AG10803 (cell line): ENCODE measurements around the gene PRSS12.
A peak's percentile ranks its signal among the peaks of the same experiment; 100 is the strongest.
"Not testable (repeated sequence)": the region's sequence is repeated elsewhere in the genome, so short reads cannot be mapped to it uniquely, and the experiment has no call there.

Experiments used
- DNase-seq: peaks from one replicate; pipeline ENCODE4 v3.0.0; 2010; ENCODE audit warnings: low read depth
- H3K4me3 ChIP-seq: 2 replicates; pipeline ENCODE4 v1.5.1; 2011; ENCODE audit warnings: mild to moderate bottlenecking, low read length, control low read depth
- CTCF ChIP-seq: conservative IDR thresholded peaks from 2 replicates; pipeline ENCODE4 v1.5.1; 2011; ENCODE audit warnings: mild to moderate bottlenecking, low read length, control low read depth, inconsistent platforms

Gene PRSS12

GRCh38 chr4:118308306-118309030 is 44.3 kb downstream of the PRSS12 start:
- TF ChIP-seq CTCF = no peak
- H3K4me3 ChIP-seq = no peak overlapping the region
- no peak for DNase-seq

- DNase-seq = no peak
- no peak for TF ChIP-seq CTCF
- no peak overlapping the region for H3K4me3 ChIP-seq
Observed at GRCh38 chr4:118307643-118308042, 45.2 kb downstream of the PRSS12 start.

GRCh38 chr4:118299619-118300018 is 53.2 kb downstream of the PRSS12 start:
- H3K4me3 ChIP-seq, DNase-seq: not testable (repeated sequence)

- H3K4me3 ChIP-seq = no peak overlapping the region
- DNase-seq = no peak
- no peak for TF ChIP-seq CTCF
Observed at GRCh38 chr4:118296729-118297128, 56.1 kb downstream of the PRSS12 start.

DNA sequence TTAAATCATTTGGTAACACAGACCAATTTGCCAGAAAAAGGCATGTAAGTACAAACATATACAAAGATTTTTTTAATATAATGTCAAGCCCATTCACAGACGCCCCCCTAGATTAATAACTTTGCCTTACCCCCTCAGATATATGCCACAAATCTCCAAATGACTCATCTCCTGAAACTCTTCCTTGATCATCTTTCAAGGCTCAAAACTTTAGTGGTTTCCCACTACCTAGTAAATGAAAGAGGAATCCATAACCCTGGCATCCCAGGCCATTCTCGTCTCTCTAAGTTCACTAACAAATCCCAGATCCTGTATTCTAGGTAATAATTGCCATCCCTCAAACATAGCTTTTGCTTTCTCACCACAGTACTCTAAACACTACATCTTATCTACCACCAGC is 61.9 kb downstream of the PRSS12 start:
- no peak for DNase-seq

GRCh38 chr4:118289794-118290193 is 63.0 kb downstream of the PRSS12 start:
- TF ChIP-seq CTCF = no peak

More for the DNA sequence above, 61.9 kb downstream of the PRSS12 start:
- H3K4me3 ChIP-seq = no peak overlapping the region
- no peak for TF ChIP-seq CTCF

GRCh38 chr4:118287711-118288451 is 64.9 kb downstream of the PRSS12 start:
- H3K4me3 ChIP-seq = no peak overlapping the region
- peak; percentile 81 for DNase-seq
- TF ChIP-seq CTCF = no peak

More at GRCh38 chr4:118289794-118290193, 63.0 kb downstream of the PRSS12 start:
- no peak overlapping the region for H3K4me3 ChIP-seq
- DNase-seq = peak; percentile 95
